A673 (cell line): ENCODE data around the gene NTNG2. TPM values are rescaled to one million over a fixed set of nuclear protein-coding genes. Genes with fewer than 3 reads are reported as not detected.

ENCODE experiments used
- BruUV-seq: library from RNA; stranded (reverse); fragments of 400-500 nt; replicated peaks from 2 replicates; lab custom pipeline; 2021; lab: Mats Ljungman, UMichigan
- CTCF ChIA-PET: fragments of 300-600 bp; sonication (Branson Sonifier 250); formaldehyde crosslinking; loops from one replicate; lab custom pipeline; 2022; ENCODE audit warnings: antibody characterized with exemption; lab: Charles Lee
- POLR2A ChIA-PET: fragments of 300-600 bp; sonication (Branson Sonifier 250); formaldehyde crosslinking; loops from one replicate; lab custom pipeline; 2022; ENCODE audit warnings: antibody characterized with exemption; ENCODE audit not compliant: low non-redundant PET; lab: Charles Lee
- DNase-seq: peaks from one replicate; pipeline ENCODE4 v3.0.0-alpha.2; 2015; ENCODE audit warnings: low spot score
- H3K27ac ChIP-seq: fragments of 200-600 bp; sonication (generic); 2 replicates; pipeline ENCODE4 v1.5.1; 2016; ENCODE audit warnings: mixed run types, low read depth, mild to moderate bottlenecking, mixed read lengths, antibody characterized with exemption, low read length; ENCODE audit not compliant: poor library complexity, severe bottlenecking
- H3K27me3 ChIP-seq: fragments of 200-600 bp; sonication (generic); replicated peaks from 2 replicates; pipeline ENCODE4 v1.6.1; 2017; ENCODE audit warnings: mixed run types, low read depth, mild to moderate bottlenecking, mixed read lengths, antibody characterized with exemption, low read length; ENCODE audit not compliant: insufficient read depth, poor library complexity
- H3K36me3 ChIP-seq: fragments of 200-600 bp; sonication (generic); 2 replicates; pipeline ENCODE4 v1.6.1; 2016; ENCODE audit warnings: mixed run types, mild to moderate bottlenecking, mixed read lengths, antibody characterized with exemption, low read length; ENCODE audit not compliant: insufficient read depth, poor library complexity, severe bottlenecking
- H3K4me1 ChIP-seq: fragments of 200-600 bp; sonication (generic); 2 replicates; pipeline ENCODE4 v1.6.1; 2017; ENCODE audit warnings: mixed run types, mild to moderate bottlenecking, mixed read lengths, antibody characterized with exemption, low read length; ENCODE audit not compliant: insufficient read depth, poor library complexity, severe bottlenecking
- H3K4me3 ChIP-seq: fragments of 200-600 bp; sonication (generic); 2 replicates; pipeline ENCODE4 v1.5.1; 2016; ENCODE audit warnings: low read depth, mixed run types, mild to moderate bottlenecking, mixed read lengths, low read length; ENCODE audit not compliant: poor library complexity, severe bottlenecking
- H3K9me3 ChIP-seq: fragments of 200-600 bp; sonication (generic); 2 replicates; pipeline ENCODE4 v1.6.1; 2016; ENCODE audit warnings: mixed run types, low read depth, mild to moderate bottlenecking, mixed read lengths, antibody characterized with exemption, low read length; ENCODE audit not compliant: poor library complexity, severe bottlenecking
- CTCF ChIP-seq: fragments of 300-800, 200-600 bp; sonication (generic); conservative IDR thresholded peaks from 2 replicates; pipeline ENCODE4 v1.5.1; 2017; ENCODE audit warnings: low read depth, mild to moderate bottlenecking, antibody characterized with exemption, low read length, moderate library complexity, mixed read lengths
- EZH2 ChIP-seq: fragments of 200-600 bp; sonication (generic); IDR thresholded peaks from 2 replicates; pipeline ENCODE4 v1.6.1; 2017; ENCODE audit warnings: borderline replicate concordance, low read depth, mild to moderate bottlenecking, mixed read lengths, antibody characterized with exemption, low read length; ENCODE audit not compliant: poor library complexity, severe bottlenecking
- intact Hi-C: fragments of 100-400 bp; cut with micrococcal nuclease; formaldehyde crosslinking; loops from one replicate; pipeline ENCODE4 v1.10.0; 2022; ENCODE audit not compliant: unreplicated experiment
- total RNA-seq: library from RNA; stranded (reverse); gene quantifications from 2 replicates; pipeline ENCODE4 v1.2.3, GENCODE V29; 2021

The NTNG2 gene
- total RNA-seq, 1 experiment from 2014 or later = 1.5 TPM

- no peak overlapping the region for H3K27ac ChIP-seq
- BruUV-seq = no TSS peak
- H3K4me3 ChIP-seq = no peak overlapping the region
- CTCF ChIA-PET = no interaction called here
- intact Hi-C loops = loop anchor here (5.0 kb wide), 1 partner anchor 406 kb away; no protein-coding TSS in a partner anchor
- H3K9me3 ChIP-seq = no peaks in the 10 kb centered on the region
- POLR2A ChIA-PET = no interaction called here
- H3K36me3 ChIP-seq = no peaks in the 10 kb centered on the region
- TF ChIP-seq EZH2 = no peak
- TF ChIP-seq CTCF = no peak
- H3K27me3 ChIP-seq = peaks cover 44% of the 10 kb centered on the region
- DNase-seq = peak; percentile 43
- peaks cover 3% of the 10 kb centered on the region for H3K4me1 ChIP-seq
These were observed 6.5 kb downstream of the NTNG2 start for GRCh38 chr9:132168347-132168746.

- TF ChIP-seq EZH2 = no peak
- TF ChIP-seq CTCF = no peak
- DNase-seq = no peak
- peaks cover 39% of the 10 kb centered on the region for H3K27me3 ChIP-seq
- POLR2A ChIA-PET = no interaction called here
- CTCF ChIA-PET = interaction anchor here (0.9 kb wide), 1 partner anchor 66 kb away, joined by 3 read pairs; no protein-coding TSS in a partner anchor
- no TSS peak for BruUV-seq
- H3K27ac ChIP-seq = no peak overlapping the region
- no peaks in the 10 kb centered on the region for H3K36me3 ChIP-seq
- no peaks in the 10 kb centered on the region for H3K4me1 ChIP-seq
- no peaks in the 10 kb centered on the region for H3K9me3 ChIP-seq
- intact Hi-C loops = loop anchor here (1.0 to 5.0 kb wide), 2 partner anchors 68 to 407 kb away; no protein-coding TSS in a partner anchor
- H3K4me3 ChIP-seq = no peak overlapping the region
These were observed 7.0 kb downstream of the NTNG2 start for GRCh38 chr9:132168851-132169250.

- Histone ChIP-seq H3K4me1 (no peaks in the 10 kb centered on the region), H3K27ac (no peak overlapping the region), H3K9me3 (no peaks in the 10 kb centered on the region), H3K36me3 (no peaks in the 10 kb centered on the region), H3K27me3 (peaks cover 29% of the 10 kb centered on the region), H3K4me3 (no peak overlapping the region)
- intact Hi-C loops = loop anchor here (1.0 to 5.0 kb wide), 2 partner anchors 67 to 408 kb away; no protein-coding TSS in a partner anchor
- no peak for TF ChIP-seq EZH2
- peak; percentile 93 for TF ChIP-seq CTCF
- ChIA-PET CTCF (interaction anchor here (0.6 to 1.4 kb wide), 9 partner anchors 12 to 407 kb away, joined by 3 to 36 read pairs (median 4); no protein-coding TSS in a partner anchor), POLR2A (interaction anchor here (0.6 kb wide), 1 partner anchor 275 kb away, joined by 9 read pairs; no protein-coding TSS in a partner anchor)
- no TSS peak for BruUV-seq
- DNase-seq = peak; percentile 73
These were observed 8.0 kb downstream of the NTNG2 start for GRCh38 chr9:132169672-132170392.
